Superior temporal gyrus (tissue), 1 donor: ENCODE measurements around the gene TRIM42.

ENCODE experiments used
- DNase-seq: peaks from one replicate; pipeline ENCODE4 v3.0.0-alpha.2; 2016; ENCODE audit errors: extremely low spot score

Gene TRIM42

GRCh38 chr3:140677764-140678163 lies at the start of gene TRIM42:
TSS of gene TRIM42 (plus strand) at chr3:140678064. CDS start at chr3:140678230, 166 bp downstream.
- DNase-seq: no peak

GRCh38 chr3:140628606-140629005 lies 49.3 kb upstream of the TRIM42 start:
- no peak for DNase-seq

GRCh38 chr3:140629357-140630137 lies 48.3 kb upstream of the TRIM42 start:
- DNase-seq: no peak

GRCh38 chr3:140630366-140630765 lies 47.5 kb upstream of the TRIM42 start:
- no peak for DNase-seq

- DNase-seq: no peak
Measured at GRCh38 chr3:140630866-140631265, 47.0 kb upstream of the TRIM42 start.

GRCh38 chr3:140635276-140635675 lies 42.6 kb upstream of the TRIM42 start:
- DNase-seq: no peak

- DNase-seq: no peak
Measured at GRCh38 chr3:140636406-140637138, 41.3 kb upstream of the TRIM42 start.

GRCh38 chr3:140651287-140651686 lies 26.6 kb upstream of the TRIM42 start:
- DNase-seq: no peak

- no peak for DNase-seq
Measured at GRCh38 chr3:140655678-140656077, 22.2 kb upstream of the TRIM42 start.

- no peak for DNase-seq
Measured at GRCh38 chr3:140664111-140664510, 13.8 kb upstream of the TRIM42 start.

GRCh38 chr3:140682586-140682985 lies 4.7 kb downstream of the TRIM42 start:
- no peak for DNase-seq

- DNase-seq: no peak
Measured at GRCh38 chr3:140686128-140686527, 8.3 kb downstream of the TRIM42 start.

GRCh38 chr3:140686948-140687347 lies 9.1 kb downstream of the TRIM42 start:
- DNase-seq: no peak

GRCh38 chr3:140695361-140696061 lies 17.6 kb downstream of the TRIM42 start:
- DNase-seq: no peak

GRCh38 chr3:140699516-140700231 lies 21.8 kb downstream of the TRIM42 start:
- DNase-seq: no peak

GRCh38 chr3:140702281-140702680 lies 24.4 kb downstream of the TRIM42 start:
- DNase-seq: no peak

GRCh38 chr3:140703496-140703895 lies 25.6 kb downstream of the TRIM42 start:
- no peak for DNase-seq

- DNase-seq: no peak
Measured at GRCh38 chr3:140704733-140705132, 26.9 kb downstream of the TRIM42 start.

- DNase-seq: no peak
Measured at GRCh38 chr3:140705954-140706353, 28.1 kb downstream of the TRIM42 start.

GRCh38 chr3:140706360-140706759 lies 28.5 kb downstream of the TRIM42 start:
- no peak for DNase-seq

GRCh38 chr3:140708815-140709214 lies 31.0 kb downstream of the TRIM42 start:
- no peak for DNase-seq

GRCh38 chr3:140709751-140710150 lies 31.9 kb downstream of the TRIM42 start:
- no peak for DNase-seq
